Measurements from ENCODE around the gene FUBP1.
"Not testable (repeated sequence)": the region's sequence is repeated elsewhere in the genome, so short reads cannot be mapped to it uniquely, and the experiment has no call there.

FUBP1 gene

GRCh38 chr1:77987919-77988318 lies 9.0 kb upstream of the FUBP1 start:
- DNase-seq = no peak

GRCh38 chr1:77986810-77987209 lies 7.9 kb upstream of the FUBP1 start:
- DNase-seq = no peak

DNA sequence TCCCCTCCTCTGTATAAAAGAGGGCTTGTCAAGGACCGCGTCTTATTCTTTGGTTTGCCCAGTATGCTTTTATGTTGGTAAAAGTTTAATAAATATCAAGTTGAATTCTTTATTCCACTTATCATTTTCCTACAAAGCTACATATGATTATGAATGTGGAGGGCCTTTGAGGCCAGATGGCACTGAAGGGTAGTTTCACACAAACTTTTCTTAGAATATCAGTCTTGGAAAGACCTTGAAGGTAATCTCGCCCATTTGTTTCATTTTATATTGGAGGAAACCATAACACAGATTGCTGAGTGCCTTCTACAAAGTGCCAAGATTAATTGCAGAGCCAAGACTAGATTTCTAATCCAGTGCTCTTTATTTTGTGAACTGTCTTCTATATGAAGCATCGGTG lies 5.8 kb upstream of the FUBP1 start:
- DNase-seq = no peak

- no peak for DNase-seq
Measured at GRCh38 chr1:77983997-77984355, 5.1 kb upstream of the FUBP1 start.

GRCh38 chr1:77983352-77983996 lies 4.6 kb upstream of the FUBP1 start:
- DNase-seq = not testable (repeated sequence)

DNA sequence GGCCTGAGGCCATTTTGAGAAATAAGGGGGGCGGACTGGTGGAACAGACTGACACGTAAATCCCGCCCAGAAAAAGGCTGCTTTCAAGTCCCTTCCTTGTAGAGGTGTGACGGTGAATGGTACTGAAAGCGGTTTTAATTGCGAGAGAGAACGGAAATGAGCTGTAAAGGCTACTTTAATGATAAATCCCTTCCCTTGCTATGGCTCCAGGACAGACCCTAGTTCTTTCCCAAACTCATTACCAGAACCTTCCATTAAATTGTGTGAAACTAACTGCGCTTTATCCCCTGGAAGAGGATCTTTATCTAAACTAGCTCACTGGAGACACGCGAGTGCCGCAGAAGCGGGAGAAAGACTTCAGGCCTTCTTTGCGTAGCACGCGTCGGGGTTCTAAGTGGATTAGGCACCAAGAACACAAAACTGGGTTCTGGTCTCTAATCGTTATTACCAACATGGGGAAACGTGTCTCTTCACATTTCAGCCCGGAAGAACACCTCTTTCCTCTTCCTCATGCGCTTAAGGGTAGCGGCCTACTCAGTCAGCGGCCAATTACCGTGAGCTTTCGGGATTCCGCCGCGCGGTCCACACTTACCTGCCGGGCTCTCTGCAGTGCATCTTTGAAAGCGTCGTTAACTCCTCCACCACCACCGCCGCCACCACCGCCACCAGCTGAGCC lies 441 bp downstream of the FUBP1 start:
- DNase-seq = peak; percentile 91

GRCh38 chr1:77977989-77978292 lies 931 bp downstream of the FUBP1 start:
- DNase-seq = no peak

DNA sequence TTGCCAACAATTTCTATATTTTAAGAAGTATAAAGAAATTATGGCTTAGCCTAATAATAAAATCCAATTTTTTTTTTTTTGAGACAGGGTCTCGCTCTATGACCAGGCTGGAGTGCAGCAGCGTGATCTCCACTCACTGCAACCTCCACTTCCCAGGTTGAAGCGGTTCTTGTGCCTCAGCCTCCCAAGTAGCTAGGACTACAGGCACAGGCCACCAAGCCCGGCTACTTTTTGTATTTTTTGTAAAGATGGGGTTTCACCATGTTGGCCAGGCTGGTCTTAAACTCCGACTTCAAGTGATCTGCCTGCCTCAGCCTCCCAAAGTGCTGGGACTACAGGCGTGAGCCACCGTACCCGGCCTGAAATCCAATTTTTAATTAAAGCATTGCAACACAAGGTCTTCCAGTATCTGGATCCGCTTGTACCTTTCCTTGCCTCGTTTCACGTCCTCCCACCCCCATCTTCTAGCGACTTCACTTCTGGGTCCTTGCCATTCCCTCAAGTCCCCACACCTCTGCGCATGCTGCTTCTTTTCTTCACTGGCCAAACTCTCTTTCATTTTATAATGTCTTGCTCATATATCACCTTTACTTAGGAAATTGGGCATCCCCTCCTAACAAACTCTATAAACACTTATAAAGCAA lies 2.3 kb downstream of the FUBP1 start:
- DNase-seq = no peak

GRCh38 chr1:77975907-77976306 lies 3.0 kb downstream of the FUBP1 start:
- DNase-seq = no peak

DNA sequence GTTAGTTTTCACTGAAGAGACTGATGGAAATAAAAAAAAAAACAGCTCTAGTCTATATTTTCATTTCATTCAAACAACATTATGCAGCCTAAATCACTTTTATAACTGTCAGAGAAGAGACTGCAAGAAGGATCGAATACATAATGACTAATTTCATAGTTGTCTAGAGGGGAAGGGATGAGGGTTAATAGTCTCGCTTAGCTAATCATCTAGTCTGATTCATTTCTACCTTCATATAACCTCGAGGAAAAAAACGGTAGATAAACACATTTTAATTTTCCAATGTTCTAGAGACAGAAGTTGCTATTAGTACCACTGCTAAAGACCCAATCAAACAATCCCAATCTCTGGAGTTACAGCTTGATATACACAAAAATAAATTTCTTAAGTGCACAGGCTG lies 3.5 kb downstream of the FUBP1 start:
- DNase-seq = no peak

DNA sequence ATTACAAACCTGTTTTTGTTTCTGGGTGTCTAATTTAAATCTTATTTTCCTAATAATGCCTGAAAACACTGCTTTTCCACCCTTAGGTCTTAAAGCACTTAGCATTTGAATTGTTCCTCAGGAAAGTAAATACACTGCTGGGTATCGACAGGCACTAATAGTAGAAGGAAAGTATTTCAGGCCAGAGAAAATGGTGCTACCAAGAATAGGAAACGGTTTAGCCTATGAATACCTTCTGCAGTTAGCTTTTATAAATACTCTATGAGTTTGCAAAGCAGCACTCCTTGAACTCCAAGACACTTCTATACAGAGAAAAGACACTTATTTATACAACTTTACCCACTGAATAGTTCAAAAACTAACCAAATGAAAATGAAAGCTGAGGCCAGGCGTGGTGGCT lies 6.8 kb downstream of the FUBP1 start:
- no peak for DNase-seq

GRCh38 chr1:77970192-77970591 lies 8.7 kb downstream of the FUBP1 start:
- no peak for DNase-seq

- DNase-seq = no peak
Measured at GRCh38 chr1:77966291-77966690, 12.6 kb downstream of the FUBP1 start.

DNA sequence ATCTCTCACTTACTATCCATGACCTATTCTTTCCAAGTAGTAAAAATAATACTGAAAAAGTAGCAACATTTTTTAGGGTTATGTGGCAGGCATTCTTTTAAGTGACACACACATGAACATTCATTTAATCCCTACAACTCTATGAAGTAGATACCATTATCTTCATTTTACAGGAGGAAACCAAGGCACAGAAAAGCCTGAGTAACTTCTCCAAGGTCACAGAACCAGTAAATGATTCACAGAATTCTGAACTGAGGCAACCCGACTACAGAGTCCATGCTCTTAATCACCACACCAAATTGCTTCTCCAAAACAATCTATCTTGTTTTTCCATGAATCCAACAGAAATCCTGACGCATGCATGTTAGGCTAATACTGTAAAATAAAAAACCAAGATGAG lies 17.5 kb downstream of the FUBP1 start:
- no peak for DNase-seq

- no peak for DNase-seq
Measured at GRCh38 chr1:77958850-77959249, 20.0 kb downstream of the FUBP1 start.

DNA sequence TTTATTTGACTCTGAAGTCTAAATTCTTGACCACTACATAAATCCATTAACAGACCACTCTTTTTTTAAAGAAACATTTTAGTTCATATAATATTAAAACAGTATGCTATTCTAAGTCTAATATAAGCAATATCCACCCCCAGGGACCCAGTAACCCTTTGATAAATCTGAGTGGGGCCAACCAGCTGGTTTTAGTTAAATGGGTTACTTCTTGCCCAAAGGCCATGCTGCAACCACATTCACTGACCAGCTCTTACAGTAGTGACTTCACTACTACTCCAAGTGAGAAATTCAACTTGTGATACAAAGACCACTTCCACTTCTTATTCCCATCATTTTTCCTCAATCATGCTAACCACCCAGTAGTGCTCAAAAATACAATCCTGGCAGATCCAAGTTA lies 20.5 kb downstream of the FUBP1 start:
- DNase-seq = no peak

- no peak for DNase-seq
Measured at GRCh38 chr1:77956464-77956863, 22.4 kb downstream of the FUBP1 start.

GRCh38 chr1:77955709-77956108 lies 23.2 kb downstream of the FUBP1 start:
- DNase-seq = no peak

- no peak for DNase-seq
Measured at GRCh38 chr1:77954521-77954920, 24.4 kb downstream of the FUBP1 start.

DNA sequence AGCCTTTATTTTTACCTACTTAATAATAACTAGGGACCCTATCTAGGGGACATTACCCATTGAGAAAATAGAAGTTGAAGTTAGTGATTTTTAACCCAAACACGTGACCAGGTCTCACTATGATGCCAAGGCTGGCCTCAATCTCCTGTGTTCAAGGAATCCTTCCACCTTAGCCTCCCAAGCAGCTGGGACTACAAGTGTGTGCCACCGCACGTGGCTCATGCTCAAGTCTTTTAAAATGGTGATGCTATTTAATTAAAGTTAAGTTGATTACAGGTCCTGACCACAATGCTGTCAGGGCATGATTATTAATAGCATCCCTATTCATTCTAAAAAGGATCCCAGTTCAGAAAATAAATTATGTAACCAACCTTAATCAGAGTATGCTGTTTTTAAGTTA lies 25.0 kb downstream of the FUBP1 start:
- no peak for DNase-seq

DNA sequence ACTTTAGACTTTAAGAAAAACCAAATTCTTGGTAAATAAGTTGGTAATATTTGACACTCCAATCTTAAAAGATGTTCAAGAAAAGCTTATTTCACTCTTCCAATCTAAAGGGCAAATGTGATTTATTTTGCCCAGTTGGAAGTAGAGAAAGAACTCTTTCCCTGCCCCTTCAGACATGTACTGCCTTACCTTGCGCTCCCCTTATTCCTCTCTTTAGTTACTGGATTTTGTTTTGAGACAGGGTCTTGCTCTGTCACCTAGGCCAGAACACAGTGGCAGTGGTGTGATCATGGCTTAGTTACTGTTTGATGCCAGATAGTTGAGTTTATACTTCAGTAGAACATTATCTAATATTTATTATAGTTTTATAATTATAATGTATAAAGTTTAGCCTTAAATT lies 27.5 kb downstream of the FUBP1 start:
- DNase-seq = no peak

GRCh38 chr1:77950873-77951272 lies 28.0 kb downstream of the FUBP1 start:
- DNase-seq = no peak

DNA sequence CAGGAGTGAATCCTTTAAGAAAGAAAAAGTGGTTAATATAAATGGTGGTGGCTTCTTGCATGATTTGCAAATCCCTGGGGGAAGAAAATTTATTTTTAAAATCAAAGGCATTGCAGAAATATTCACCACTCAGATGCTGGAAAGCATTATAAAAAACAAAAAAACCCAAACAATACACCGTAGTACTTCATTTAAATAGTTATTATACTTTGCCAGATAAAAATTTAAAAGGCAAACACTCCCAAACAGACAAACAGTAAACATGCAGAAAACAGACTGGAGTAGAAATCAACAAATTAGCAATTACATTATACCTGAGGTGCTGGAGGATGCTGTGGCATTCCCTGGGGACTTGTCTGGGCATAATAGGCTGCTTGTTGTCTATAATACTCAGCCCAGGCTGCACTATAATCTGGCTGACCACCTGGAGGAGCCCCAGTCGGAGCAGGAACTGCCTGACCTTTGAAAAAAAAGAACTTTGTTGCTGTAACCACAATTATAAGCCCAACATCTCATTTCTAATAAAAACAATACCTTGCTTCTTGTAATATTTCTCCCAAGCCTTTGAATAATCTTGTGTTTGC lies 29.9 kb downstream of the FUBP1 start:
- peak; percentile 44 for DNase-seq

DNA sequence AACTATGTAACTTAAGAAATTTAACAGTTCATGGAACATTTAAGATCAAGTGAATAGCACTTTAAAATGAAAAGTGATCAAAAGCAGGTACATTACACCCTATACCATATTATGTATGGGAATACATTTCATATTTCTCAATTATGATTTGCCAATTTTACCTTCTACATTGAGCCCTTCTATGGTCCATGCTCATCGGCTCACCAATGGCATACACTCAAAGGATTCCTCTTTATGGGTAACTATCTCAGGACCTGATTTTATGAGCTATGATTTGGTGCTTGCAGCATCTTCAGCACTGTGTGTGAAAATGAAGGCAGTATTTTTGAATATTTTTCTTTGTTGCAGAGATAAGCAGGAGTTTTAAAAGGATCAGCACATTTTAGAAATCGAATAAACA lies 33.5 kb downstream of the FUBP1 start:
- DNase-seq = no peak

Data from NCI-H1105 treated with DMSO at 0.1 percent for 48 hours (cell line).